ENCODE data around the gene G6PC2.

G6PC2 gene

GRCh38 chr2:168935810-168936581 lies 34.9 kb downstream of the G6PC2 start:
- POLR2A ChIA-PET: no interaction called here
- no peak for TF ChIP-seq CTCF (IDR thresholded peaks at IDR 0.05; ENCODE audit: insufficient read depth, low read length, missing control alignments)
- no peak overlapping the region for H3K4me3 ChIP-seq (ENCODE audit: low read depth, low read length)
- CTCF ChIA-PET: interaction anchor here (0.8 kb wide), 1 partner anchor 12 kb away, joined by 4 read pairs; no protein-coding TSS in a partner anchor
- DNase-seq (ENCODE audit: low read depth, low spot score): no peak

- DNase-seq (ENCODE audit: low read depth, low spot score): no peak
- ChIA-PET CTCF (no interaction called here), POLR2A (no interaction called here)
- H3K4me3 ChIP-seq (ENCODE audit: low read depth, low read length): no peak overlapping the region
- no peak for TF ChIP-seq CTCF (IDR thresholded peaks at IDR 0.05; ENCODE audit: insufficient read depth, low read length, missing control alignments)
These were observed 38.0 kb downstream of the G6PC2 start for GRCh38 chr2:168939061-168939460.

GRCh38 chr2:168939918-168940317 lies 38.8 kb downstream of the G6PC2 start:
- no peak for DNase-seq (ENCODE audit: low read depth, low spot score)
- no peak for TF ChIP-seq CTCF (IDR thresholded peaks at IDR 0.05; ENCODE audit: insufficient read depth, low read length, missing control alignments)
- H3K4me3 ChIP-seq (ENCODE audit: low read depth, low read length): no peak overlapping the region
- ChIA-PET POLR2A (no interaction called here), CTCF (interaction anchor here (1.3 kb wide), 1 partner anchor 22 kb away, joined by 4 read pairs; no protein-coding TSS in a partner anchor)

GRCh38 chr2:168941297-168941696 lies 40.2 kb downstream of the G6PC2 start:
- ChIA-PET POLR2A (no interaction called here), CTCF (no interaction called here)
- TF ChIP-seq CTCF (IDR thresholded peaks at IDR 0.05; ENCODE audit: insufficient read depth, low read length, missing control alignments): no peak
- DNase-seq (ENCODE audit: low read depth, low spot score): no peak
- no peak overlapping the region for H3K4me3 ChIP-seq (ENCODE audit: low read depth, low read length)

- CTCF ChIA-PET: interaction anchor here (1.0 kb wide), 1 partner anchor 17 kb away, joined by 3 read pairs; no protein-coding TSS in a partner anchor
- TF ChIP-seq CTCF (IDR thresholded peaks at IDR 0.05; ENCODE audit: insufficient read depth, low read length, missing control alignments): no peak
- H3K4me3 ChIP-seq (ENCODE audit: low read depth, low read length): no peak overlapping the region
- DNase-seq (ENCODE audit: low read depth, low spot score): no peak
- POLR2A ChIA-PET: no interaction called here
These were observed 43.0 kb downstream of the G6PC2 start for GRCh38 chr2:168944065-168944464.

- no peak overlapping the region for H3K4me3 ChIP-seq (ENCODE audit: low read depth, low read length)
- CTCF ChIA-PET: no interaction called here
- POLR2A ChIA-PET: no interaction called here
- DNase-seq (ENCODE audit: low read depth, low spot score): no peak
- TF ChIP-seq CTCF (IDR thresholded peaks at IDR 0.05; ENCODE audit: insufficient read depth, low read length, missing control alignments): no peak
These were observed 44.4 kb downstream of the G6PC2 start for GRCh38 chr2:168945508-168945907.

Measured in AG04449 (cell line).